K562 (cell line): ENCODE results near the gene ADAT3. TPM values are rescaled to one million over a fixed set of nuclear protein-coding genes. Genes with fewer than 3 reads are reported as not detected.

Experiments
- GABPA ChIP-seq: fragments of 200-800 bp; sonication (Bioruptor generic); conservative IDR thresholded peaks from 2 replicates; pipeline ENCODE4 v1.6.1; 2016; ENCODE audit warnings: low read depth, missing genetic modification characterization, missing compliant biosample characterization
- GABPB1 ChIP-seq: sonication (generic); formaldehyde crosslinking; IDR thresholded peaks from 2 replicates; pipeline ENCODE4 v1.8.0; 2022; ENCODE audit warnings: mild to moderate bottlenecking, missing genetic modification reagents
- GATAD2B ChIP-seq: fragments of 450-650 bp; IDR thresholded peaks from 2 replicates; pipeline ENCODE4 v1.6.1; 2017; ENCODE audit warnings: mild to moderate bottlenecking, borderline replicate concordance
- HLTF ChIP-seq: fragments of 450-650 bp; IDR thresholded peaks from 2 replicates; pipeline ENCODE4 v1.6.1; 2016
- JUND ChIP-seq, 2 experiments: IDR thresholded peaks; 2 replicates in 1 of 2; 3 replicates in 1 of 2; pipeline ENCODE4 v1.6.1; 2011; ENCODE audit warnings: borderline replicate concordance in 2 of 2, low read depth in 2 of 2, low read length in 2 of 2, improper control_type of control experiment in 1 of 2, missing biosample characterization in 1 of 2, missing genetic modification characterization in 1 of 2, missing genetic modification reagents in 1 of 2
- MEIS2 ChIP-seq: fragments of 450-650 bp; IDR thresholded peaks from 2 replicates; pipeline ENCODE4 v1.6.1; 2014; ENCODE audit warnings: mild to moderate bottlenecking; ENCODE audit not compliant: partially characterized antibody
- NBN ChIP-seq: fragments of 450-650 bp; IDR thresholded peaks from 2 replicates; pipeline ENCODE4 v1.6.1; 2016; ENCODE audit warnings: low read depth, mild to moderate bottlenecking
- POLR2H ChIP-seq: IDR thresholded peaks from 2 replicates; pipeline ENCODE4 v1.6.1; 2016; ENCODE audit warnings: missing genetic modification characterization, low read depth, mild to moderate bottlenecking, control low read depth, missing compliant biosample characterization, moderate library complexity
- SAP30 ChIP-seq: fragments of 200-600 bp; sonication (generic); IDR thresholded peaks from 2 replicates; pipeline ENCODE4 v1.6.1; 2012; ENCODE audit warnings: borderline replicate concordance, low read depth, mild to moderate bottlenecking, moderate library complexity, low read length, control low read depth, inconsistent platforms; ENCODE audit not compliant: insufficient read depth, poor library complexity, severe bottlenecking
- SIN3A ChIP-seq, 2 experiments: fragments of 150-350 bp in 1 of 2; IDR thresholded peaks; 2 replicates each; pipeline ENCODE4 v1.6.1; 2011 to 2016; ENCODE audit warnings: borderline replicate concordance in 2 of 2, low read depth in 2 of 2, low read length in 2 of 2, mild to moderate bottlenecking in 2 of 2, moderate library complexity in 2 of 2; ENCODE audit not compliant: control insufficient read depth in 1 of 2
- ZNF316 ChIP-seq: fragments of 450-650 bp; IDR thresholded peaks from 2 replicates; pipeline ENCODE4 v1.6.1; 2016
- polyA plus RNA-seq, 8 experiments: library from polyadenylated mRNA; depleted of rRNA in 4 of 8; stranded (reverse) in 5 of 8; unstranded in 3 of 8; fragments of >200 nt; fragmentation: Nextera tagmentation in 2 of 8; fragmentation: Illumina TruSeq in 1 of 8; extraction: Ambion mirVana in 2 of 8; extraction: Trizol in 1 of 8; gene quantifications; 2 replicates each; pipeline versions ENCODE4 v1.2.1 to v1.2.3, GENCODE V29; 2011 to 2014; ENCODE audit warnings: inconsistent platforms in 1 of 8, missing spikeins in 1 of 8
- total RNA-seq, 7 experiments: library from RNA; depleted of rRNA in 6 of 7; stranded (reverse); fragments of >200 nt in 6 of 7; fragmentation: Illumina TruSeq in 2 of 7; extraction: Trizol in 2 of 7; gene quantifications; 2 replicates each; pipeline versions ENCODE4 v1.2.1 to v1.2.3, GENCODE V29; 2011 to 2021; ENCODE audit warnings: low replicate concordance in 1 of 7
- TF ChIP-seq, protein P1 (sequence below), 2 experiments: fragments of 450-650 bp in 1 of 2; sonication (generic) in 1 of 2; formaldehyde crosslinking in 1 of 2; IDR thresholded peaks; 2 replicates each; pipeline versions ENCODE4 v1.7.1 to v1.9.0; 2016 to 2022; ENCODE audit warnings: inconsistent platforms in 1 of 2, mild to moderate bottlenecking in 1 of 2, missing genetic modification reagents in 1 of 2
- TF ChIP-seq, protein P2 (sequence below), 2 experiments: IDR thresholded peaks in 1 of 2; conservative IDR thresholded peaks in 1 of 2; 2 replicates each; pipeline ENCODE4 v1.6.1; 2016; ENCODE audit warnings: low read depth in 2 of 2, mild to moderate bottlenecking in 1 of 2, missing compliant biosample characterization in 1 of 2, missing genetic modification characterization in 1 of 2, moderate library complexity in 1 of 2

Gene ADAT3
- total and polyA plus RNA-seq, 9 of the 15 experiments (the other 6 are each of a cell fraction or from before 2014, with no cell fraction given) = 0.67 to 15.6 (median 7.8) TPM; not detected in 4

GRCh38 chr19:1874554-1875185, 30.5 kb upstream of the ADAT3 start (continued):
- TF ChIP-seq, protein P1, sequence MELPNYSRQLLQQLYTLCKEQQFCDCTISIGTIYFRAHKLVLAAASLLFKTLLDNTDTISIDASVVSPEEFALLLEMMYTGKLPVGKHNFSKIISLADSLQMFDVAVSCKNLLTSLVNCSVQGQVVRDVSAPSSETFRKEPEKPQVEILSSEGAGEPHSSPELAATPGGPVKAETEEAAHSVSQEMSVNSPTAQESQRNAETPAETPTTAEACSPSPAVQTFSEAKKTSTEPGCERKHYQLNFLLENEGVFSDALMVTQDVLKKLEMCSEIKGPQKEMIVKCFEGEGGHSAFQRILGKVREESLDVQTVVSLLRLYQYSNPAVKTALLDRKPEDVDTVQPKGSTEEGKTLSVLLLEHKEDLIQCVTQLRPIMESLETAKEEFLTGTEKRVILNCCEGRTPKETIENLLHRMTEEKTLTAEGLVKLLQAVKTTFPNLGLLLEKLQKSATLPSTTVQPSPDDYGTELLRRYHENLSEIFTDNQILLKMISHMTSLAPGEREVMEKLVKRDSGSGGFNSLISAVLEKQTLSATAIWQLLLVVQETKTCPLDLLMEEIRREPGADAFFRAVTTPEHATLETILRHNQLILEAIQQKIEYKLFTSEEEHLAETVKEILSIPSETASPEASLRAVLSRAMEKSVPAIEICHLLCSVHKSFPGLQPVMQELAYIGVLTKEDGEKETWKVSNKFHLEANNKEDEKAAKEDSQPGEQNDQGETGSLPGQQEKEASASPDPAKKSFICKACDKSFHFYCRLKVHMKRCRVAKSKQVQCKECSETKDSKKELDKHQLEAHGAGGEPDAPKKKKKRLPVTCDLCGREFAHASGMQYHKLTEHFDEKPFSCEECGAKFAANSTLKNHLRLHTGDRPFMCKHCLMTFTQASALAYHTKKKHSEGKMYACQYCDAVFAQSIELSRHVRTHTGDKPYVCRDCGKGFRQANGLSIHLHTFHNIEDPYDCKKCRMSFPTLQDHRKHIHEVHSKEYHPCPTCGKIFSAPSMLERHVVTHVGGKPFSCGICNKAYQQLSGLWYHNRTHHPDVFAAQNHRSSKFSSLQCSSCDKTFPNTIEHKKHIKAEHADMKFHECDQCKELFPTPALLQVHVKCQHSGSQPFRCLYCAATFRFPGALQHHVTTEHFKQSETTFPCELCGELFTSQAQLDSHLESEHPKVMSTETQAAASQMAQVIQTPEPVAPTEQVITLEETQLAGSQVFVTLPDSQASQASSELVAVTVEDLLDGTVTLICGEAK (IDR thresholded peaks at IDR 0.05) = peak; percentile 74
- TF ChIP-seq, protein P1 (CRISPR knock-in tag; IDR thresholded peaks at IDR 0.05) = no peak
- TF ChIP-seq JUND (IDR thresholded peaks at IDR 0.05; ENCODE audit: borderline replicate concordance, low read depth, low read length) = no peak
- TF ChIP-seq JUND (tag; IDR thresholded peaks at IDR 0.05; ENCODE audit: borderline replicate concordance, low read depth, low read length) = 0 out of 3 replicates have a peak, but pooled peaks have one; percentile 32
- TF ChIP-seq GABPB1 (CRISPR knock-in tag) = 0 out of 2 replicates have a peak, but pooled peaks have one; percentile 39
- peak; percentile 46 for TF ChIP-seq SAP30
- TF ChIP-seq GATAD2B = no peak
- TF ChIP-seq, protein P2, sequence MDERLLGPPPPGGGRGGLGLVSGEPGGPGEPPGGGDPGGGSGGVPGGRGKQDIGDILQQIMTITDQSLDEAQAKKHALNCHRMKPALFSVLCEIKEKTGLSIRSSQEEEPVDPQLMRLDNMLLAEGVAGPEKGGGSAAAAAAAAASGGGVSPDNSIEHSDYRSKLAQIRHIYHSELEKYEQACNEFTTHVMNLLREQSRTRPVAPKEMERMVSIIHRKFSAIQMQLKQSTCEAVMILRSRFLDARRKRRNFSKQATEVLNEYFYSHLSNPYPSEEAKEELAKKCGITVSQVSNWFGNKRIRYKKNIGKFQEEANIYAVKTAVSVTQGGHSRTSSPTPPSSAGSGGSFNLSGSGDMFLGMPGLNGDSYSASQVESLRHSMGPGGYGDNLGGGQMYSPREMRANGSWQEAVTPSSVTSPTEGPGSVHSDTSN (CRISPR knock-in tag; IDR thresholded peaks at IDR 0.05; ENCODE audit: low read depth) = no peak
- TF ChIP-seq, protein P2 (tag; conservative IDR thresholded peaks at IDR 0.05; ENCODE audit: low read depth) = peak; percentile 44; the same call in 1 of the 2 replicates
- peak; percentile 89 for TF ChIP-seq GABPA (tag)
- peak; percentile 65 for TF ChIP-seq POLR2H (tag)
- TF ChIP-seq HLTF = 0 out of 2 replicates have a peak, but pooled peaks have one; percentile 18
- peak; percentile 41; the same call in 1 of the 2 replicates for TF ChIP-seq NBN
- 0 out of 4 replicates have a peak, but pooled peaks of 1 of the 2 experiments have one; percentile 60 for TF ChIP-seq SIN3A (IDR thresholded peaks at IDR 0.05; ENCODE audit: borderline replicate concordance in 2 of 2, control insufficient read depth in 1 of 2, low read depth in 2 of 2, low read length in 2 of 2)
- TF ChIP-seq ZNF316 = peak; percentile 29; the same call in 1 of the 2 replicates
- TF ChIP-seq MEIS2 = peak; percentile 15
